SK-N-MC (cell line): ENCODE data around the gene PFDN4.
"Not testable (repeated sequence)": the region's sequence is repeated elsewhere in the genome, so short reads cannot be mapped to it uniquely, and the experiment has no call there.

Experiments
- DNase-seq: peaks from one replicate; pipeline ENCODE4 v3.0.0-alpha.2; 2011; ENCODE audit warnings: low read depth, low spot score
- H3K27ac ChIP-seq: fragments of 200-600 bp; sonication (generic); 2 replicates; pipeline ENCODE4 v1.5.1; 2016; ENCODE audit warnings: mixed run types
- H3K36me3 ChIP-seq: fragments of 200-600 bp; sonication (generic); 2 replicates; pipeline ENCODE4 v1.6.1; 2017; ENCODE audit warnings: antibody characterized with exemption, low read length, mixed read lengths; ENCODE audit not compliant: insufficient read depth
- H3K4me3 ChIP-seq: fragments of 200-600 bp; sonication (generic); 2 replicates; pipeline ENCODE4 v1.5.1; 2016
- H3K9ac ChIP-seq: fragments of 200-600 bp; sonication (generic); 2 replicates; pipeline ENCODE4 v1.8.0; 2017; ENCODE audit warnings: mixed run types, mixed read lengths; ENCODE audit not compliant: insufficient read length
- H3K9me3 ChIP-seq: fragments of 200-600 bp; sonication (generic); 2 replicates; pipeline ENCODE4 v1.6.1; 2017; ENCODE audit warnings: low read depth, mild to moderate bottlenecking, antibody characterized with exemption, low read length, moderate library complexity, mixed read lengths
- EZH2 ChIP-seq: fragments of 200-600 bp; sonication (generic); IDR thresholded peaks from one replicate; pipeline ENCODE4 v1.6.1; 2017; ENCODE audit warnings: antibody characterized with exemption
- FOXP2 ChIP-seq: optimal IDR thresholded peaks from 2 replicates; pipeline ENCODE3; 2011; ENCODE audit warnings: mild to moderate bottlenecking, moderate library complexity; ENCODE audit not compliant: insufficient read depth; ENCODE audit errors: extremely low read length, control extremely low read depth
- POLR2AphosphoS5 ChIP-seq: IDR thresholded peaks from 2 replicates; pipeline ENCODE4 v1.6.1; 2012; ENCODE audit warnings: mild to moderate bottlenecking, low read depth, low read length, borderline replicate concordance

Gene PFDN4

DNA sequence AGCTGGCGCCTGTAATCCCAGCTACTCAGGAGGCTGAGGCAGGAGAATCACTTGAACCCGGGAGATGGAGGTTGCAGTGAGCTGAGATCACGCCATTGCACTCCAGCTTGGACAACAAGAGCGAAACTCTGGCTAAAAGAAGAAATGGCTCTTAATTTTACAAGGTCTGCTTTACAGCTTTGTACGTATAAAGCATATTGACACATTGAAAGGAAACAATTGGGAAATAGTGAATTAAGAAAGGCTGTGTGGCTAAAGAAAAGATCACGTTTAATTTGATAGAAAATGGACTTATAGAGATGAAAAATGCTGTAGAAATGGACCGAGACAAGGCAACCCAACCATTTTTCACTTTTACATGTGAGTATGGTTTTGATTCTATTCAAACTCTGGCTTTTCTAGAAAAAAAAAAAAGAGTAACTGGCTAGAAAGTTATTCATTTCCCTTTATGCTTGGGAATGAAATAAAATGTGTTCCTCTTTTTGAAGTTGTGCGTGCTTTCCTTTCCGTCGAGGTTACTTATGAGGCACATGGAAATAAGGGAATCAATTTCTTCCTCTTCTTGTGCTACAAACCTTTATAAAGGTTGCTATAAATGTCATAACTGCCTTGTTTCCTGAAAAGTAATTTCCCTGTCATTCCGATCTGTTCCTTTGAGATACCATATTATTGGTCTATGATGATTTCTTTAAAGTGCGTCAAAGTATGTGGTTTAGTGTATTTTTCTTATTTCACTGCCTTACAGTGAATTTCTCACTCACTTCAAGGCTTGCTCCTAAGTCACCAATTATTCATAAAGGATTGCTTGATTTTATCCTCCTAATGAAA lies 29.4 kb downstream of the PFDN4 start:
- H3K9me3 ChIP-seq, result no peaks in the 10 kb centered on the region
- no peak for TF ChIP-seq POLR2AphosphoS5
- TF ChIP-seq EZH2, result no peak
- TF ChIP-seq FOXP2, result no peak
- no peak overlapping the region for H3K9ac ChIP-seq
- DNase-seq, result no peak
- no peak overlapping the region for H3K27ac ChIP-seq
- no peak overlapping the region for H3K4me3 ChIP-seq
- H3K36me3 ChIP-seq, result no peaks in the 10 kb centered on the region

DNA sequence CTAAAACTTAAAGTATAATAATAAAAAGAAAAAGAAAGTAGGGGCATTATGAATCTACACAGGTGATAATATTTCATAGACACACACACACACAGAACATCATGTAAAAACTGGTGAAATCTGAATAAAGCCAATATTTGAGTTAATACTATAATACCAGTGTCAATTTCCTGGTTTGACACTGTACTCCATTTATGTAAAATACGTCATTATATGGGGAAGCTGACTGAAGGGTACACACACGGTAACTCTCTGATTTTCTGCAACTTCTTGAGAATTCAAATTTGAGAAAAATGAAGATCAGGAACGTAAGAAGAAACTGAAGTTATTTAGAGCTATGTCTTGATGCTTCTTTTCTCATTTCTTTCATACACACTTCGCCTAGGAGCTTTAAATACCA lies 36.2 kb downstream of the PFDN4 start:
- no peak overlapping the region for H3K9ac ChIP-seq
- no peak overlapping the region for H3K27ac ChIP-seq
- TF ChIP-seq FOXP2, result no peak
- TF ChIP-seq POLR2AphosphoS5, result no peak
- TF ChIP-seq EZH2, result no peak
- no peak for DNase-seq
- H3K9me3 ChIP-seq, result no peaks in the 10 kb centered on the region
- H3K36me3 ChIP-seq, result no peaks in the 10 kb centered on the region
- H3K4me3 ChIP-seq, result no peak overlapping the region

DNA sequence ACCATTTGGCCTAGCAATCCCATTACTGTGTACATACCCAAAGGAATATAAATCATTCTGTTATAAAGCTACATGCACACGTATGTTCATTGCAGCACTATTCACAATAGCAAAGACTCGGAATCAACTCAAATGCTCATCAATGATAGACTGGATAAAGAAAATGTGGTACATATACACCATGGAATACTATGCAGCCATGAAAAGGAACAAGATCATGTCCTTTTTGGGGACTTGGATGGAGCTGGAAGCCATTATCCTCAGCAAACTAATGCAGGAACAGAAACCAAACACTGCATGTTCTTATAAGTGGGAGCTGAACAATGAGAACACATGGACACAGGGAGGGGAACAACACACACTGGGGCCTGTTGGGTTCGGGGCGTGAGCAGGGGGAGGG lies 40.8 kb downstream of the PFDN4 start:
- not testable (repeated sequence) for H3K9me3 ChIP-seq, H3K27ac ChIP-seq, H3K9ac ChIP-seq, DNase-seq, H3K4me3 ChIP-seq, H3K36me3 ChIP-seq

DNA sequence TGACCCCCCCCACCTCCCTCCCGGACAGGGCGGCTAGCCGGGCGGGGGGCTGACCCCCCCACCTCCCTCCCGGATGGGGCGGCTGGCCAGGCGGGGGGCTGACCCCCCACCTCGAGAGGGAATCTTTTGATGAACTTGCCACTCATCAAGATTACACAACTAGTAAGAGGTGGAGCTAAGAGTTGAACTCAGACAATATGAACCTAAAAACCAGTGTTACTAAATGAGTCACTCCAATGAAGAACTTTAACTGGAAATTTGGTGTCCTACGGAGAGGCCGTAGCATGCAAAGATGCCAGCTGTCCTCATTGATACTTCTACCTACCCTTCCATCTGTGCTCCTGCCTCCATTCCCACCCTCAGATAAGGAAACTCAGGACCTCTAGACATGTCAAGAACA lies 42.8 kb downstream of the PFDN4 start:
- no peak overlapping the region for H3K4me3 ChIP-seq
- DNase-seq, result no peak
- H3K36me3 ChIP-seq, result no peaks in the 10 kb centered on the region
- no peak for TF ChIP-seq POLR2AphosphoS5
- TF ChIP-seq EZH2, result no peak
- no peak for TF ChIP-seq FOXP2
- no peaks in the 10 kb centered on the region for H3K9me3 ChIP-seq
- no peak overlapping the region for H3K9ac ChIP-seq
- no peak overlapping the region for H3K27ac ChIP-seq

DNA sequence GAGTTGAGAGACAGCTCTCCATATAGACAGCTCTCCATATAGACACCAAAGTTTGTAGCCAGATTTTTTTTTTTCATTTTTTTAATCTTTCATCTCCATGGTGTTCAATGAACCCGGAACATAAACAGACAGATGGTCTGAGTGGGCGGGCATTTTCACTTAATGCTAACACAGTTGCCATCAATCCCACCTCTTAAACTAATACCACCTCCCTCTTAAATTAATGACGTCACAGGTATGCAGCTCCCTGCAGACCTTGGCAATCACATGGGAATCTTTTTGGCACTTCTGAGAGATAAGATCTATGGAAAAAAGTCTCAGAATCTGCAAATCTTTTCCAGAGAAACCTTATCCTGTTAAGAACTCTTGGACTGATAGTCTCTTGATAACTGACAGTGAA lies 43.2 kb downstream of the PFDN4 start:
- no peak for DNase-seq
- no peak overlapping the region for H3K4me3 ChIP-seq

DNA sequence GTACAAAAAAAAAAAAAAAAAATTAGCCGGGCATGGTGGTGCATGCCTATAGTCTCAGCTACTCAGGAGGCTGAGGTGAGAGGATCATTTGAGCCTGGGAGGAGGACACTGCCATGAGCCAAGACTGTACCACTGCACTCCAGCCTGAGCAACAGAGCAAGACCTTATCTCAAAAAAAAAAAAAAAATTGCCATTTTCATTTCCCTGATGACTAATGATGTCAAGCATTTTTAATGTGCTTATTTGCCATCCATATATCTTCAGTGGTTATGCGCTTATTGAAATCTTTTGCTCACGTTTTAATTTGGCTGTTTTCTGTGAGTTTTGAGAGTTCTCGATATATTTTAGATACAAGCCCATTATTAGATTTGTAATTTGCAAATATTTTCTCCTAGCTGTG lies 46.7 kb downstream of the PFDN4 start:
- Histone ChIP-seq H3K4me3 (no peak overlapping the region), H3K27ac (no peak overlapping the region), H3K9me3 (no peaks in the 10 kb centered on the region), H3K36me3 (no peaks in the 10 kb centered on the region), H3K9ac (no peak overlapping the region)
- DNase-seq, result no peak
- TF ChIP-seq FOXP2, result no peak
- TF ChIP-seq POLR2AphosphoS5, result no peak
- TF ChIP-seq EZH2, result no peak

More for the DNA sequence above, 43.2 kb downstream of the PFDN4 start:
- H3K36me3 ChIP-seq, result no peaks in the 10 kb centered on the region
- TF ChIP-seq POLR2AphosphoS5, result no peak
- no peak for TF ChIP-seq FOXP2
- no peak for TF ChIP-seq EZH2
- H3K27ac ChIP-seq, result no peak overlapping the region
- no peaks in the 10 kb centered on the region for H3K9me3 ChIP-seq
- H3K9ac ChIP-seq, result no peak overlapping the region

DNA sequence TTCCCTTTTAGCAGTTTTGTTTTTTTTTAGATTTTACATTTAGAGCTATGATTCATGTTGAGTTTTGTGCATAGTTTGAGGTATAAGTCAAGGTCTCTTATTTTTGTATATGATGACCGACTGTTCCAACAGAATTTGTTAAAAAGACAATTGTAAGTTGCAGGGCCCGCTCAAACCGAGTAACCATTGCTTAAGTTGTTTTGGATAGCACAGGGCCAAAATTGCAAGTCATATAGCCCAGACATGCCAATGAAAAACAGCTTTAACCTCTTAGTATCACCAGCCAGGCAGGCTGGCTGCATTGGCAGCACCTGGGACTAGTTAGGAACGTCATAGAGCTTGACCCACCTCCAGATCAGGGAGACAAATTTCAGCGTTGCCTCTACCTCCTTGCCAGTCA lies 47.3 kb downstream of the PFDN4 start:
- no peak for DNase-seq
- Histone ChIP-seq H3K4me3 (no peak overlapping the region), H3K9me3 (no peaks in the 10 kb centered on the region), H3K27ac (no peak overlapping the region), H3K9ac (no peak overlapping the region), H3K36me3 (no peaks in the 10 kb centered on the region)
- TF ChIP-seq FOXP2, result no peak
- TF ChIP-seq POLR2AphosphoS5, result no peak
- TF ChIP-seq EZH2, result no peak

DNA sequence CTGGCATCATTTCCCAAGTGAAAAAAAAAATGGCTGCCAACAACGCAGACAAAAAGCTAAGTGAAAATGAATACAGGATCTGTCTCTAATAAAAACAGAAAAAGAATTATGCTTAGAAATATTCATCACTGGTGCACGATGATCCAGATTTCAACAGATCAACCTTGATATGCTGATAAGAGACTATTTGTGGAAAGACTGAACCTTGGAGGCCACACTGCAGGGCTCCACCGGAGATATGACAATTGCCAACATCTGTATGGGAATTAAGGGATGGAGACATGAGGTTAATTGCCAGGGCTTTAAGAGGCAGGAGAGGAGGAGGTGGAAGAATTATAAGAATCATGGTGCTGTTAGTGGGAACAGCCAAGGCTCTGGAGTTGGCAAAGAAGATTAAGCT lies 48.3 kb downstream of the PFDN4 start:
- Histone ChIP-seq H3K36me3 (no peaks in the 10 kb centered on the region), H3K9ac (no peak overlapping the region), H3K27ac (no peak overlapping the region), H3K4me3 (no peak overlapping the region), H3K9me3 (no peaks in the 10 kb centered on the region)
- DNase-seq, result no peak
- TF ChIP-seq EZH2, result no peak
- no peak for TF ChIP-seq POLR2AphosphoS5
- no peak for TF ChIP-seq FOXP2
